GM19324 (cell line): ENCODE measurements around the gene ENOX1.

ENCODE experiments used
- ATAC-seq: cut with Tn5 transposase; IDR thresholded peaks from one replicate; pipeline ENCODE4 v1.9.1; 2021; ENCODE audit warnings: mild to moderate bottlenecking, moderate library complexity; ENCODE audit not compliant: unreplicated experiment, low FRiP score

ENOX1 gene

DNA sequence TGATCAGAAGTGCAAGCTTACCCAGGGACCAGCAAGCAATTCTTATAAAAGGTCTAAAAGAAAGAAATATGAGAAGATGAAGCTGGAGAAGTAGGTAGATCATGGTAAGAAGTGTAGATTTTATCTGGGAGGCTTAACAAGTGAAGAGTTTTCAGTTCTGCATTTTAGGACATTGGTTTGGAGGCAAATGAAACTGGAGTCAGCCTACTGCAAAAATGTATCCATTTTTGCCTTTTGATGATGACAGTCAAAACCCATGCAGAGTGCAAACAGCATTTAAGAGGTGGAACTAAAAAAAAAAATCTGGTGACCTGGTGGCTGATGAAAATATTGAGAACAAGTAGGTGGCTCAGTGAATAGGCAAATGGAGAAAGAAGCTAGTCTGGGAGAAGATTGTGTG is 546.5 kb downstream of the ENOX1 start:
- peak; percentile 73 for ATAC-seq

DNA sequence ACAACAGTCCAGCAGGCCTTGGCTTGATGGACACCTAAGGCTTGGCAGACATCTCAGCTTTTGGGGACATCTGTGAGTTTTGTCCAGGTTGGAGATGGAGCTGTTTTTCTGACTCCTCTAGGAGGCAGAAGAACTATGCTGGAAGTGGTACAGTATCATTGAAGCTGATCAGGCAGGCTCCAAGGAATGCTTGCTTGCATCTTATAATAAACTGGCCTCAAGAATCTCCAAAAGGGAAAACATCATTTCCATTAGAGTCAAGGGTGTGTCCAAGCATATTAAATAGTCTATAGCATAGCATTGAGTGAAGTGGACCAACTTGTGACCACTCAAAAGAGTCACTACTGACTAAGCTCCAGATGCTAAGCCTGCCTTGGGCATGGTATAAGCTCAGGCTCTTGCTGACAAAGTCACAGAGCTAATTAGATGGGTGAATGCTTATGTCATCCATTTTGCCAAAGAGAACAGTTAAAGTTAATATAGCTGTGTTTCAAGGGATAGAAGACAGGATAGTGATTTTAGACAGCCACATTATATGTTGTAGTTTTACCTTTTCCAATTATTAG is 547.4 kb downstream of the ENOX1 start:
- ATAC-seq = no peak

- no peak for ATAC-seq
Observed at GRCh38 chr13:43238341-43239083, 548.3 kb downstream of the ENOX1 start.

DNA sequence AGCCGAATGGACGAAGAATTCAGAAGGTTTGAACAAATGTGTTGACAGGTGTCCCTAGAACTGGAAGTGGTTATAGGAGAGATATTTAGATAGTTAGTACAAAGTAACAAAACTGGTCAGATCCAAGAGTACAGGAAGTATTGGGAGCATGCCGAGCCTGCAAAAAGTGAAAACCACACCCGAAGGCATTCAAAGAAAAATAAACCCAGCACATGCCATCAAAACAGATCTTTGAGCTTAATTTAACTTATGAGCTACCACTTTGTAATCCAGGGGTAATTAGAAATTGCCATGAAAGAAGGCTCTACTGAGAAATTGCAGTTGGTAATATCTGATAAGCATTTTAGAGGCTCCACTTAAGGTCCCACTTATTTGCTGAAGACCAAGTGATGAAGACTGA is 549.2 kb downstream of the ENOX1 start:
- no peak for ATAC-seq

DNA sequence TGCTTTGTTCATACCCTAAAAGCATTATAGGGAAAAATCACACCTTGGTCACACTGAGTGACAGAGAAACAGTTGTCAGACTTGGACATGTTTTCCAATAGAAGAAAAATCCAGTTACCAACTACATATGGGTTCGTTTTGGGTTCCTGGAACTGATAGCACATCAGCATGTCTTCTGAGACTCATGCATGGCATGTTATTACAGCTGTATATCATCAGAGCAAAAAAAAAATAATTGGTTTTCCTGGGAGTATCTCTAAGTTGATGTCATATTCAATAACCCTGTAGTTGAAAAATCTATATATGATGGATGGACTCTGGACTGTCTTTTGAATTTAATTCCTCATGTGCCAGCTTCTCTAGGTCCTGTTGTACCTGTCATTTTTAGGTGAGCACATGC is 551.7 kb downstream of the ENOX1 start:
- no peak for ATAC-seq

DNA sequence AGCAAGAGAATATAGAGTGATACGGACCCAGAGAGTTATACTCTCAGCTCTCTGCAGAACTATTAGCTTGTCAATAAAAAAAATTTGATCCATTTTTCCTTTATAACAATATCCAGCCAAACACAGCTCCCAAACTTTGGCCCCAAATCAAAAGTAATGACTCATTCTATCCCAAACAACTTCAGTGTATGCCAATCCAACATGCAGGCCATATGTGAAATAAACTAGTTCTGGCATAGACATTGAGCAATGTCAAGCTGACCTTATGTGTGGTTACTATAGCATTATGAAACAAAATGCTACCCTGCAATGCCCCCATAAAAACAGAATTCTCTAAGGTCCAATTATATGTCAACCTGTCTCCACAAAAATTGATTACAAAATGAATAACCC is 553.9 kb downstream of the ENOX1 start:
- no peak for ATAC-seq

DNA sequence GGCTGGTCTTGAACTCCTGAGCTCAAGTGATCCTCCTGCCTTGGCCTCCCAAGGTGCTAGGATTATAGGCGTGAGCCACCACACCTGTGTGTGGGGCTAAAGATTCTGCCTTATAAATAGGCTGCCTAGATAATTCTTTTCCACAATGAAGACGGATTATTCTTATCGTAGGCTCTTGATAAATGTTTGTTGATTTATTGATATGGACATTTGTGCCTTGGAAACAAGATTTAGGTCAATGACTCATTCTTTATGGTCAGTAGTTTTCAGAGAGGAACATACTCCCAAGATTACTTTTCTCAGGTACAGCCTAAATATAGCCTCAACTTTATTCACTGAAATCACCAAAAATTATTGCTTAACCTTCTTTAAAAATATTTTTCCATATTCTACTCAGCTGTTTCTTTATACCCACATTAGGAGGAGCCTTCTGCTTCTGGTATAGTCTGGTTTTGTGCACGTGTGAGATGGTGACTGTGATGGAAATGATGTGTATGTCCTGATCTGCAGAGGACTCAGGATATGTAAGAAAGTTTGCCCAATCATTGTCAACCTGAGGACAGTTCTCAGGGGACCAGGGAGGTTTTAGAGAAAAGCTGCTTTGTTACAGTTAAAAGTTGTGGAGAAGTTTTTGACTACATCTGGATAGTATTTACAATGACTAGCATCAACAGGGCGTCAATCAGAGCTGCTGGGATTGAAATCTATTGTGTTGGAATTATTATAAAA is 554.5 kb downstream of the ENOX1 start:
- no peak for ATAC-seq

DNA sequence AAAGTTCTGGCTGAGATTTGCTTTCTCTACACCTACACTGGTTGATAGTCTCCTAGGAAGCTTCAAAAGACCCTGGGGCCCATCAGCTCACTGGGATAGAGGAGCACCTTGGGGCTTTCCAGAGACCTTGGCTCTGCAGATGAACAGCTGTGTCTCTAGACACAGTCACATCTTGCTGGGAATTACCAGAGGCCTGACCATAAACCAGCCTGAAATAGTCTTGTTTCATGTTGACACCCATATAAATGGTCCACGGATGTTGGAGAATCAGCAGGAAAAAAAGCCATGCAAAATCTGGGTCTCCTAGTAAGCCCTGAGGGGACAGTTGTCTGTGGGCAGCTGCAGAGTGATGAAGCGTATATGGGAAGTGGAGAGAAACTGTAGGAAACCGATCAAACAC is 555.8 kb downstream of the ENOX1 start:
- ATAC-seq = no peak

DNA sequence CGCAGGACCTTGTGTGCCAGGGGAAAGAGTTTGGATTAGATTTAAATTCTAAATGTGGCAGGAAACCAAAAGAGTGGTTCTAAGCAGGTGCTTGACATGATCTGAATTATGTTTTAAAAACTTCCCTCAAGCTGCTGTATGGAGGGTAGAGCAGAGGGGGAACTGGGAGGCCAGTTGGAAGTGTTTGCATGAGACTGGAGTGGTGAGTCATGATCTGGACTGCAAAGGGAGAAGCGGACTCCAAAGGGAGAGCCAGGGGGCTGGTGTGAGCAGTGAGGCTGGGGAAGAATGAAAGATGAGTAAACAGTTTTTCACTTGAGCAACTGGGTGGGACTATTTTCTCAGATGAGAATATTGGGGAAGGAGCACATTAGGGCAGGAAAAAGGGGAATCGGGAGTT is 557.3 kb downstream of the ENOX1 start:
- ATAC-seq = no peak

GRCh38 chr13:43227721-43228120 is 559.1 kb downstream of the ENOX1 start:
- no peak for ATAC-seq

DNA sequence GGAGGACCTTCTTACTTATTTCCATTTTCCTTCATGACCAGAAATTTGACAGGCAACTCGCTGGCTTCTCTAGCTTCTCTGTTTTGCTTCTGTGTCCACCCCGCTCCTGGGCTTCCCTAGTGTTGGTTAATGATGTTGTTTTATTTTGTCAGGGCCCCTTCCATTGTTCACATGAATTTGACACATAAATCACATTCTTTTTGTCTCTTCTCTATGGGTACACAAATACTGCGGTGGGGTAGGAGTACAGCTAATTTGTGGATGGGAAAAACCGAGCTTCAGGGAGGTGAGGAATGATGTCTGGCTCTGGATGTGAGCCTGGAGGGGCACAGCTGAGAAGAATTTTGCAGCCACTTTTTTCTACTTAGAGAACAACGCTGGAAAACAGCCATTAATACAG is 563.6 kb downstream of the ENOX1 start:
- ATAC-seq = no peak

DNA sequence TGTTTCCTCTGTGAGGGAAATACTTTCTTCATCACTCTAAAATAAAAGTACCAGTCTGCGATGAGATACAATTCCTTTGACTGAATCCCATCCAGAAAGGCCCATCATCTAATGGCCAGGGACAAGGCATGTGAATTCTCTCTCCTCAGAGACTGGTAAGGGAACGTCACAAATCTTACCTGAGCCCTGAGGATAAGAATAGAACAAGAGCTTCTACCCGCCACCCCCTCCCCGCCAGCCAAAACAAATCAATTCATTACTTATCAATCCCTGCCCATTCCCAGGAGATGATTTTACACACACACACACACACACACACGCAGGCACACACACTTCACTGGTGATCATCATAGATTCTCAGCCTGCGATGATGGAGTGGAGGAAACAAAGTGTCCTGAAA is 564.7 kb downstream of the ENOX1 start:
- no peak for ATAC-seq

DNA sequence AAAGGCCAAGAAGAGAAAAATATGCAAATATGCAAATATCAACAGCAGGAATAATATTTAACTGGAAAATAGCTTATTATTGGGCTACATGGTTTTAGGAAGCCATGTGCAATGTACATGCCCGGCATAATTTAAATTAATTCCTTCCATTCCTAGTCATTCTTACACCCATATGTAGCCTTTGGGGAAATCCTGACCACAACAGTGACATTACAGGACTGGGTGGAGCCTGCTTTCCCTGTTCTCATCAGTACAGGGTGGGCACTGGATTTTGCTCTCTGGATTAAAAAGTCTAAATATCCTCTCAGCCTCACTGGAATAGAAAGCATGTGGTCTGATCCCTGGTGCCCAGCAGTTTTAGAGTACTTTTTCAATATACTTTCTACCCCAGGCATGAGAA is 565.2 kb downstream of the ENOX1 start:
- no peak for ATAC-seq

DNA sequence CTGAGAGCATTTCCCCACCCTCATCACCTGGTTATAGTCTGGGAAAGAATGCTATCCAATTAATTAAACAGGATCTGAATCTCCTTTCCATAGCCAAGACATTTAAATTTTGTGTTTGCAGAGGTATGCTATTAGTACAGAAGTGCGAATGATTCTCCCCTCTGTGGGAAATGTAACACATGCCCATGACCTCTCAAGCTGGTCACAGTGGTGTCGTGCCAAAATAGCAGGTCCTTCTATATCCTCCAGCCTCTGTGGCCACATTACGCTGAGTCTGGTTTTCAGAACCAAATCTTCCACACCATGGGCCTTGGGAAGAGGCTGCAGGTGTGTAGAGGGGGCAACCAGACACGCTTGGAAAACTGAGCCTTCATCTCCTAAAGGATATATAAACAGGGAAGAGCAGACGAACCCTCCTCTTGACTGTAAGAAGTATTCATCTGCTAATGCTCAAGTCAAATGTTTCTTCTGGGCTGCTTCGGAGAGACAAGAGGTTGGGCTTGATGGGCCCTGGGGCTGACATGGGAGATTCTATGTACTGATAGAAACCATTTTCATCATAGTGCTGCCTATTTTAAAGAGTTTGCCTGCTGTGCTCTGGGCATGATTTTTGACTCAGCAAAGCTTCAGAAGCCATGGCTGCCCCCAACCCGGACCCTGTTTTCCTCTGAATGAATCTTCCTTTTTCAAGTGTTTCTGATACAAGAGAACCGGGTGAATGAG is 565.7 kb downstream of the ENOX1 start:
- no peak for ATAC-seq

- ATAC-seq = no peak
Observed at GRCh38 chr13:43214124-43214523, 572.6 kb downstream of the ENOX1 start.

DNA sequence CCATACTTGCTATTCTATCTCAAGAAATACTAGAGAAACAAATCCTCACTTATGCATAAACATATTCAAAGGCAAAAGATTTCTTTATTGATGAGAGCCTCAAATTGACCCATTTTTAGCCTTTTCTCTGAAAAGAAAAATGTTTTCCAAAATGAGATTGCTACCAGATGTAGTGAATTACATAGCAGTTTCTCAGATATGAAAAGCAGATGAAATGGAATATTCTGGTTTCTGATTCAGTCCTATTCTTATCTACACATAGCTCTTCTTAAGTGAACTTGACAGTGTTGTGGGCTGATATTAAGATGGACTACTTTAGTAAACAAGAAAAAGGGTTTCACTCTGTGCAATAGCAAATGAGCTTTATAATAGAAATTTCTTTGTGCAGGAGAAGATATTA is 579.9 kb downstream of the ENOX1 start:
- no peak for ATAC-seq

- no peak for ATAC-seq
Observed at GRCh38 chr13:43205416-43205815, 581.4 kb downstream of the ENOX1 start.

- no peak for ATAC-seq
Observed at GRCh38 chr13:43204591-43204990, 582.2 kb downstream of the ENOX1 start.

- no peak for ATAC-seq
Observed at GRCh38 chr13:43203781-43204180, 583.0 kb downstream of the ENOX1 start.

- ATAC-seq = no peak
Observed at GRCh38 chr13:43200736-43201135, 586.0 kb downstream of the ENOX1 start.

DNA sequence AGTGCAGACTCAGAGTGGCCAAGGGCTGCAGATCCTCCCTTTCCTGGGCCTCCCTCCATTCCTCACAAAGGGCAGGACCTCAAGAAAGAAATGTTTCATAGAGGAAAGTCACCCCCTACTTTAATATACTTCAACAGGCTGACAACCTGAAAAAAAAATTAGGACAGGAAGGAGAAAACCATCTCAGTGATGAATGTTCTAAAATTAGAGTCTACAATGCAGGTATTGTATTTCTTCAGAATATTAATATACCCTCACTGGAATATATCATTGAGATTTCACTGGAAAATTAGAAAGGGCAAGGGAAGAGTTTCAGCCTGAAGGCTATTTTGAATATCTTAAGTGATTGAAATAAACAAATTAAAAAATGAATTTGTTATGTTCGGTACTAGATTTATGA is 586.5 kb downstream of the ENOX1 start:
- no peak for ATAC-seq
